ENCODE data around the gene DEDD. TPM values are rescaled to one million over a fixed set of nuclear protein-coding genes. Genes with fewer than 3 reads are reported as not detected.

DEDD gene
- total and polyA plus RNA-seq, 2 of the 13 experiments (the other 11 are each of a cell fraction or from before 2014, with no cell fraction given): 12.6 to 27.8 TPM

GRCh38 chr1:161117759-161118581, 14.5 kb downstream of the DEDD start, which contains the start of the genes NIT1 and PFDN2 (continued):
- TF ChIP-seq ZNF256 (CRISPR knock-in tag; conservative IDR thresholded peaks at IDR 0.05): 0 out of 2 replicates have a peak, but pooled peaks have one; percentile 73
- peak; percentile 94 for TF ChIP-seq NRL (CRISPR knock-in tag; IDR thresholded peaks at IDR 0.05; ENCODE audit: borderline replicate concordance)
- TF ChIP-seq SNAPC2 (CRISPR knock-in tag; IDR thresholded peaks at IDR 0.05): no peak; the same call in 1 of the 2 replicates
- no peak for TF ChIP-seq ZNF740 (CRISPR knock-in tag; IDR thresholded peaks at IDR 0.05)
- TF ChIP-seq IKZF5 (CRISPR knock-in tag; IDR thresholded peaks at IDR 0.05): peak; percentile 78; the same call in 1 of the 2 replicates
- TF ChIP-seq HDAC6 (IDR thresholded peaks at IDR 0.05; ENCODE audit: low read depth, low read length): no peak
- TF ChIP-seq ZNF281 (CRISPR knock-in tag; IDR thresholded peaks at IDR 0.05; ENCODE audit: borderline replicate concordance): no peak
- peak; percentile 56; the same call in 1 of the 2 replicates for TF ChIP-seq ZNF317 (CRISPR knock-in tag; IDR thresholded peaks at IDR 0.05)
- TF ChIP-seq ZBTB40 (IDR thresholded peaks at IDR 0.05): no peak
- peak; percentile 30; the same call in 1 of the 2 replicates for TF ChIP-seq ZBTB40 (CRISPR knock-in tag; IDR thresholded peaks at IDR 0.05)
- no peak for TF ChIP-seq PCBP1 (IDR thresholded peaks at IDR 0.05; ENCODE audit: borderline replicate concordance, low read depth, low read length)
- TF ChIP-seq REPIN1 (CRISPR knock-in tag; IDR thresholded peaks at IDR 0.05; ENCODE audit: borderline replicate concordance, low read depth): peak; percentile 74; the same call in 1 of the 2 replicates
- TF ChIP-seq SSRP1 (CRISPR knock-in tag; IDR thresholded peaks at IDR 0.05): no peak

All from HepG2 (cell line).